Stimulated activated CD4-positive, alpha-beta T cell treated with anti-CD3 and anti-CD28 coated beads, Interleukin-15, amount 100 ng/mL, for 1 hour (primary cell): ENCODE measurements around the gene MN1.

Experiments used
- DNase-seq, 2 donors: peaks; one replicate each; pipeline ENCODE4 v3.0.0-alpha.2; 2020; ENCODE audit warnings: low read depth in 1 of 2, low spot score in 1 of 2

MN1 gene

GRCh38 chr22:27800250-27801201 is 1.0 kb downstream of the MN1 start:
- no peak for DNase-seq

- no peak for DNase-seq
Observed at GRCh38 chr22:27799827-27800249, 1.7 kb downstream of the MN1 start.

GRCh38 chr22:27799015-27799826 is 2.3 kb downstream of the MN1 start:
- no peak for DNase-seq

GRCh38 chr22:27798511-27799014 is 3.0 kb downstream of the MN1 start:
- no peak for DNase-seq

- no peak for DNase-seq
Observed at GRCh38 chr22:27797520-27798391, 3.8 kb downstream of the MN1 start.

GRCh38 chr22:27796829-27797519 is 4.6 kb downstream of the MN1 start:
- DNase-seq: no peak

GRCh38 chr22:27795696-27796517 is 5.6 kb downstream of the MN1 start:
- DNase-seq: no peak

- no peak for DNase-seq
Observed at GRCh38 chr22:27795053-27795452, 6.5 kb downstream of the MN1 start.

- DNase-seq: no peak
Observed at GRCh38 chr22:27794226-27794625, 7.3 kb downstream of the MN1 start.

- DNase-seq: no peak
Observed at GRCh38 chr22:27793576-27793975, 8.0 kb downstream of the MN1 start.

- no peak for DNase-seq
Observed at GRCh38 chr22:27792452-27793161, 8.9 kb downstream of the MN1 start.

- DNase-seq: no peak
Observed at GRCh38 chr22:27791859-27792241, 9.7 kb downstream of the MN1 start.

- no peak for DNase-seq
Observed at GRCh38 chr22:27791159-27791858, 10.2 kb downstream of the MN1 start.

GRCh38 chr22:27790376-27791158 is 11.0 kb downstream of the MN1 start:
- no peak for DNase-seq

GRCh38 chr22:27788500-27789288 is 12.9 kb downstream of the MN1 start:
- no peak for DNase-seq

GRCh38 chr22:27786965-27787364 is 14.6 kb downstream of the MN1 start:
- DNase-seq: no peak
